Thyroid gland (tissue), 4 donors: ENCODE measurements around the gene ZNF491. TPM values are rescaled to one million over a fixed set of nuclear protein-coding genes. Genes with fewer than 3 reads are reported as not detected.
"Not testable (repeated sequence)": the region's sequence is repeated elsewhere in the genome, so short reads cannot be mapped to it uniquely, and the experiment has no call there.

Experiments used
- DNase-seq, 2 donors: peaks; one replicate each; pipeline ENCODE4 v3.0.0-alpha.2; 2019
- H3K27ac ChIP-seq, 3 donors: fragments of 200-600 bp; sonication (generic); 1 replicate in 2 of 3; 2 replicates in 1 of 3; pipeline ENCODE4 v1.5.1; 2016 to 2019; ENCODE audit warnings: mild to moderate bottlenecking in 1 of 3, moderate library complexity in 1 of 3
- H3K27me3 ChIP-seq: fragments of 200-600 bp; sonication (generic); one replicate; pipeline ENCODE4 v1.5.1; 2019
- H3K36me3 ChIP-seq, 2 donors: fragments of 200-600 bp; sonication (generic); one replicate each; pipeline ENCODE4 v1.5.1; 2016 to 2019
- H3K4me1 ChIP-seq, 2 donors: fragments of 200-600 bp; sonication (generic); one replicate each; pipeline ENCODE4 v1.5.1; 2017 to 2019
- H3K4me3 ChIP-seq, 3 donors: fragments of 200-600 bp; sonication (generic); replicated peaks in 1 of 3; 1 replicate in 2 of 3; 2 replicates in 1 of 3; pipeline ENCODE4 v1.5.1; 2016; ENCODE audit warnings: mild to moderate bottlenecking in 1 of 3
- H3K9me3 ChIP-seq: fragments of 200-600 bp; sonication (generic); one replicate; pipeline ENCODE4 v1.5.1; 2017
- CTCF ChIP-seq, 6 experiments: fragments of 200-600 bp in 3 of 6; fragments of 450-650 bp in 3 of 6; sonication (generic) in 3 of 6; IDR thresholded peaks; one replicate each; pipeline ENCODE4 v1.5.1; 2016 to 2019; ENCODE audit warnings: antibody characterized with exemption in 6 of 6, mild to moderate bottlenecking in 2 of 6, inconsistent platforms in 1 of 6, moderate library complexity in 1 of 6
- POLR2A ChIP-seq, 2 donors: fragments of 450-650 bp; IDR thresholded peaks; one replicate each; pipeline ENCODE4 v1.6.1; 2017; ENCODE audit warnings: antibody characterized with exemption in 2 of 2, mild to moderate bottlenecking in 2 of 2, moderate library complexity in 1 of 2
- WGBS, 2 donors: methylation state at CpG; one replicate each; pipeline ENCODE4 v1.1.5; 2017; 5-methylcytosine and 5-hydroxymethylcytosine counted together
- intact Hi-C: fragments of 100-400 bp; cut with DNase I; formaldehyde crosslinking; loops from one replicate; pipeline ENCODE4 v1.15.1; 2023
- total RNA-seq, 4 donors: library from RNA; depleted of rRNA; stranded (reverse); fragments of >200 nt; gene quantifications; one replicate each; pipeline ENCODE4 v1.2.3, GENCODE V29; 2016

The ZNF491 gene
- total RNA-seq, 4 donors from 2014 or later: 2.9 to 3.2 (median 3.1) TPM

GRCh38 chr19:11843722-11844121 is 45.4 kb downstream of the ZNF491 start:
- H3K27me3 ChIP-seq: no peaks in the 10 kb centered on the region
- TF ChIP-seq CTCF (IDR thresholded peaks at IDR 0.05) (no peak), POLR2A (IDR thresholded peaks at IDR 0.05) (no peak)
- DNase-seq: no peak
- no peak overlapping the region for H3K4me3 ChIP-seq
- H3K9me3 ChIP-seq: no peaks in the 10 kb centered on the region
- 41 to 72% methylated on average over 2 of the region's 2 CpGs for WGBS, 2 donors
- H3K27ac ChIP-seq: no peak overlapping the region
- intact Hi-C loops: no loop called here
- H3K36me3 ChIP-seq: no peaks in the 10 kb centered on the region
- peaks cover 3 to 5% of the 10 kb centered on the region in 2 donors for H3K4me1 ChIP-seq

GRCh38 chr19:11847615-11848014 is 49.3 kb downstream of the ZNF491 start:
- intact Hi-C loops, H3K27ac ChIP-seq, H3K36me3 ChIP-seq, H3K27me3 ChIP-seq, DNase-seq, H3K4me3 ChIP-seq, H3K9me3 ChIP-seq: not testable (repeated sequence)
- 42 to 60% methylated on average over 5 to 6 of the region's 6 CpGs for WGBS, 2 donors
- peaks cover 12 to 17% of the 10 kb centered on the region in 2 donors for H3K4me1 ChIP-seq

- WGBS, 2 donors: 23 to 45% methylated on average over 5 to 11 of the region's 11 CpGs
- H3K4me3 ChIP-seq: peak overlapping the region in 1 of 3 donors; percentile 52
- TF ChIP-seq POLR2A (IDR thresholded peaks at IDR 0.05) (no peak), CTCF (IDR thresholded peaks at IDR 0.05) (no peak)
- H3K36me3 ChIP-seq: no peaks in the 10 kb centered on the region
- no peaks in the 10 kb centered on the region for H3K9me3 ChIP-seq
- DNase-seq: no peak
- H3K27me3 ChIP-seq: no peaks in the 10 kb centered on the region
- no peak overlapping the region for H3K27ac ChIP-seq
- peaks cover 12 to 17% of the 10 kb centered on the region in 2 donors for H3K4me1 ChIP-seq
- intact Hi-C loops: no loop called here
These were observed 49.9 kb downstream of the ZNF491 start for GRCh38 chr19:11848200-11848593.

- intact Hi-C loops: no loop called here
- TF ChIP-seq CTCF (IDR thresholded peaks at IDR 0.05) (no peak), POLR2A (IDR thresholded peaks at IDR 0.05) (peak in 1 of 2 donors; percentile 74)
- H3K4me1 ChIP-seq: peaks cover 12 to 17% of the 10 kb centered on the region in 2 donors
These were observed 50.5 kb downstream of the ZNF491 start, which contains the start of gene ZNF439 for GRCh38 chr19:11848594-11849469. TSS of gene ZNF439 (plus strand) at chr19:11848726. CDS start at chr19:11848868, 142 bp downstream.

GRCh38 chr19:11850289-11850688 is 52.0 kb downstream of the ZNF491 start:
- DNase-seq, H3K4me3 ChIP-seq, H3K27me3 ChIP-seq, H3K27ac ChIP-seq, intact Hi-C loops, H3K36me3 ChIP-seq, H3K9me3 ChIP-seq: not testable (repeated sequence)
- 93 to 95% methylated on average over 4 of the region's 4 CpGs for WGBS, 2 donors
- peaks cover 12 to 17% of the 10 kb centered on the region in 2 donors for H3K4me1 ChIP-seq

More at GRCh38 chr19:11848594-11849469, 50.5 kb downstream of the ZNF491 start, which contains the start of gene ZNF439:
- Histone ChIP-seq H3K36me3 (no peaks in the 10 kb centered on the region), H3K27me3 (no peaks in the 10 kb centered on the region), H3K4me3 (peak within 1 kb of the TSS; percentile 35 to 52 (median 45)), H3K27ac (peak within 1 kb of the TSS in 1 of 3 donors; percentile 44), H3K9me3 (no peaks in the 10 kb centered on the region)
- peak; percentile 98 to 99 for DNase-seq
- 1 to 4% methylated on average over 13 to 40 of the region's 59 CpGs for WGBS, 2 donors

GRCh38 chr19:11853358-11853757 is 55.0 kb downstream of the ZNF491 start:
- 75 to 97% methylated on average over 3 of the region's 3 CpGs for WGBS, 2 donors
- Histone ChIP-seq H3K4me1 (peaks cover 9 to 13% of the 10 kb centered on the region in 2 donors), H3K9me3 (no peaks in the 10 kb centered on the region), H3K27ac (no peak overlapping the region), H3K4me3 (no peak overlapping the region), H3K36me3 (no peaks in the 10 kb centered on the region), H3K27me3 (no peaks in the 10 kb centered on the region)
- intact Hi-C loops: no loop called here
- TF ChIP-seq POLR2A (IDR thresholded peaks at IDR 0.05): no peak
- no peak for TF ChIP-seq CTCF (IDR thresholded peaks at IDR 0.05)
- no peak for DNase-seq
